Measurements from ENCODE around the gene POLR2F. TPM values are rescaled to one million over a fixed set of nuclear protein-coding genes. Genes with fewer than 3 reads are reported as not detected.

POLR2F gene
- total RNA-seq, 4 donors from 2014 or later: 84.1 to 152 (median 134) TPM

DNA sequence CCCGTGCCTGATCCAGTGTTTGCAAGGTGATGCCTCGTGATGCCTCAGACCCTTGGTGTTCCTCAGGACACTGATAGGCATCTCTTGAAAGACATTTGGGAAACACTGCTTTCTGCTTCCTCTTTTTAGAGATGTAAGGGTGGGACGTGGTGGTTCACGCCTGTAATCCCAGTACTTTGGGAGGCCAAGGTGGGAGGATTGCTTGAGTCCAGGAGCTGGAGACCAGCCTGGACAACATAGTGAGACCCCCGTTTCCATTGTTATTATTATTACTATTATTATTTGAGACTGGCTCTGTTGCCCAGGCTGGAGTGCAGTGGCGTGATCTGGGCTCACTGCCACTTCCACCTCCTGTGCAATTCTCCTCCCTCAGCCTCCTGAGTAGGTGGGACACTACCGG, 37.4 kb downstream of the POLR2F start:
- H3K36me3 ChIP-seq: no peaks in the 10 kb centered on the region
- H3K4me3 ChIP-seq: no peak overlapping the region
- DNase-seq (no peak), ATAC-seq (no peak)
- TF ChIP-seq CTCF (IDR thresholded peaks at IDR 0.05 in 4 of 5, conservative IDR thresholded peaks at IDR 0.05 in 1 of 5) (no peak), POLR2A (IDR thresholded peaks at IDR 0.05) (no peak)
- no peaks in the 10 kb centered on the region for H3K4me1 ChIP-seq
- intact Hi-C loops (cut with DNase I; ENCODE audit: low total_unique reads): no loop called here
- in situ Hi-C loops (cut with MboI; ENCODE audit: low sequenced_read_pairs in 4 of 4): no loop called here
- H3K9me3 ChIP-seq: no peaks in the 10 kb centered on the region
- no peaks in the 10 kb centered on the region for H3K27me3 ChIP-seq
- H3K27ac ChIP-seq: no peak overlapping the region

DNA sequence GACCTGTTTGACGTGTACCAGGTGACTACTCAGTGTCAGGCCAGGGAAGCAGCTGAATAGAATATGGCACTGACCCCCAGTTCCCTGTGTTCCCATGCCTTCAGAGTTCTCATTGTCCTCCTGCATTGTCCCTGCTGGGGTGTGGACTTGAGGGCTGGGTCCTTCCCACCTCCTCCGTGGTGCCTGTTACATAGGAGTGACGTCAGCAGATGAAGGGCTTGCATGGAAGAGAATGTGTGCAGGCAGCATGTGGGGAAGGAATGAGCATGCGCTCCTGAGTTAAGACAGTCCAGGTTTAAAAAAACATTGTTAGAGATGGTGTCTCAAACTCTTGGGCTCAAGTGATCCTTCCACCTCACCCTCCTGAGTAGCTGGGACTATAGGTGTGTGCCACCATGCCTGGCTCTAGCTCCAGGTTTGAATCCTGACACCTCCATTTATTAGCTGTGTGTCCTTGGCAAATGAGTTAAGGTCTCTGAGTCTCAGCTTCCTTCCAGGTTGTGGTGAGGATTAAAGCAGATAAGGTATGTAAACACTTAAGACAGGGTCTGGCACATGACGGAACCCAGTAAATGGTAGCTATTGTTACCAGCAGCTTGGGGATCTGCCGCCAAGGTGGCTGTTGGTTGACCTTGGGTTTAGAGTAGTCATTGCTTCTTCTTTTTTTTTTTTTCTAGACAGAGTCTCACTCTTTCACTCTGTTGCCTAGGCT, 38.4 kb downstream of the POLR2F start:
- DNase-seq (no peak), ATAC-seq (no peak)
- H3K9me3 ChIP-seq: no peaks in the 10 kb centered on the region
- intact Hi-C loops (cut with DNase I; ENCODE audit: low total_unique reads) (no loop called here), in situ Hi-C loops (cut with MboI; ENCODE audit: low sequenced_read_pairs in 4 of 4) (no loop called here)
- H3K36me3 ChIP-seq: no peaks in the 10 kb centered on the region
- no peak overlapping the region for H3K4me3 ChIP-seq
- H3K4me1 ChIP-seq: no peaks in the 10 kb centered on the region
- TF ChIP-seq POLR2A (IDR thresholded peaks at IDR 0.05) (no peak), CTCF (IDR thresholded peaks at IDR 0.05 in 4 of 5, conservative IDR thresholded peaks at IDR 0.05 in 1 of 5) (no peak)
- no peak overlapping the region for H3K27ac ChIP-seq
- no peaks in the 10 kb centered on the region for H3K27me3 ChIP-seq

DNA sequence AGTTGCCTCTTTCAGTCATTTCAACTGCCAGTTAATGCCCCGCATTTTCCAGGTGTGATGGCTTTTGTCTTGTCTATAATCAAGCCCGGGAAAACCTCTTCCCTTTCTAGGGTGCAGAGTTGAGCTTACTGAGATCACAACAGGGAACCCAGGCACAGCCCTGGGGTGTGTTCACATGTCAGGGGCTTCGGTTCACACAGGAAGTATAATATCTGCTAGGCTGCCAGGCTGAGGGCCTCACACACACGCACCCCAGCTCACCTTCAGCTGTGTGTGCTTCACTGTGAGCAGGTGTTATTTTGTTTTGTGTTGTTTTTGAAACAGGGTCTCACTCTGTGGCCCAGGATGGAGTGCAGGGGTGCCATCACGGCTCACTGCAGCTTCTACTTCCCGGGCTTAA, 40.5 kb downstream of the POLR2F start:
- Histone ChIP-seq H3K4me3 (no peak overlapping the region), H3K36me3 (no peaks in the 10 kb centered on the region), H3K27ac (no peak overlapping the region), H3K4me1 (peaks cover 3 to 8% of the 10 kb centered on the region in 2 donors), H3K9me3 (no peaks in the 10 kb centered on the region), H3K27me3 (no peaks in the 10 kb centered on the region)
- TF ChIP-seq CTCF (IDR thresholded peaks at IDR 0.05 in 4 of 5, conservative IDR thresholded peaks at IDR 0.05 in 1 of 5): no peak
- no peak for TF ChIP-seq POLR2A (IDR thresholded peaks at IDR 0.05)
- intact Hi-C loops (cut with DNase I; ENCODE audit: low total_unique reads): no loop called here
- ATAC-seq: no peak
- in situ Hi-C loops (cut with MboI; ENCODE audit: low sequenced_read_pairs in 4 of 4): no loop called here
- DNase-seq: no peak

DNA sequence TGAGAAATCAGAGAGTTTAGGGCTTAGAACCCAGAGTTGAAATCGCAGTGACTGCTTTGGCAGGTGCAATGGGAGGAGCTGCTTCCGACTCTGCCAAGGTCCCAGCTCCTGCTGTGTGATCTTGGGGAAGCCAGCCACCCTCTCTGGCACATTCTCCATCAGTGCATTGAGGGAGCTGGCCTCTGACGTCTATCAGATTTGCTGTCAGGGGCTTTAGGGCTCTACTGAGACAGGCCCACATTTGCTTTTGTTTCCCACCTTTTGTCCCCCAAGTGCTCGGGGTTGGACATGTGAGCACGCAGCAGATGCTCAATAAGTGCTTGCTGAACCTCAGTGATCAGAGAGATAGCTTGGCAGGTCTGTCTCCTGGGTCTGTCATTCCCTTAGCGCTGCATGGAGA, 41.5 kb downstream of the POLR2F start:
- H3K4me1 ChIP-seq: peaks cover 13 to 18% of the 10 kb centered on the region in 2 donors
- intact Hi-C loops (cut with DNase I; ENCODE audit: low total_unique reads) (no loop called here), in situ Hi-C loops (cut with MboI; ENCODE audit: low sequenced_read_pairs in 4 of 4) (no loop called here)
- no peak overlapping the region for H3K27ac ChIP-seq
- no peak overlapping the region for H3K4me3 ChIP-seq
- ATAC-seq (no peak), DNase-seq (no peak)
- H3K27me3 ChIP-seq: no peaks in the 10 kb centered on the region
- H3K36me3 ChIP-seq: no peaks in the 10 kb centered on the region
- TF ChIP-seq POLR2A (IDR thresholded peaks at IDR 0.05) (no peak), CTCF (IDR thresholded peaks at IDR 0.05 in 4 of 5, conservative IDR thresholded peaks at IDR 0.05 in 1 of 5) (no peak)
- H3K9me3 ChIP-seq: no peaks in the 10 kb centered on the region

GRCh38 chr22:37995460-37995859, 42.0 kb downstream of the POLR2F start:
- Histone ChIP-seq H3K27ac (no peak overlapping the region), H3K9me3 (no peaks in the 10 kb centered on the region), H3K36me3 (no peaks in the 10 kb centered on the region), H3K27me3 (no peaks in the 10 kb centered on the region), H3K4me3 (no peak overlapping the region), H3K4me1 (peaks cover 18 to 22% of the 10 kb centered on the region in 2 donors)
- in situ Hi-C loops (cut with MboI; ENCODE audit: low sequenced_read_pairs in 4 of 4): no loop called here
- DNase-seq: no peak
- ATAC-seq: no peak
- intact Hi-C loops (cut with DNase I; ENCODE audit: low total_unique reads): no loop called here
- TF ChIP-seq CTCF (IDR thresholded peaks at IDR 0.05 in 4 of 5, conservative IDR thresholded peaks at IDR 0.05 in 1 of 5) (no peak), POLR2A (IDR thresholded peaks at IDR 0.05) (no peak)
